Stimulated activated naive CD4-positive, alpha-beta T cell (primary cell): Measurements from ENCODE around the gene CLIC5.

ENCODE experiments used
- DNase-seq, 6 experiments: peaks; one replicate each; lab custom pipeline; 2025; lab: John Stamatoyannopoulos, UW

Gene CLIC5

DNA sequence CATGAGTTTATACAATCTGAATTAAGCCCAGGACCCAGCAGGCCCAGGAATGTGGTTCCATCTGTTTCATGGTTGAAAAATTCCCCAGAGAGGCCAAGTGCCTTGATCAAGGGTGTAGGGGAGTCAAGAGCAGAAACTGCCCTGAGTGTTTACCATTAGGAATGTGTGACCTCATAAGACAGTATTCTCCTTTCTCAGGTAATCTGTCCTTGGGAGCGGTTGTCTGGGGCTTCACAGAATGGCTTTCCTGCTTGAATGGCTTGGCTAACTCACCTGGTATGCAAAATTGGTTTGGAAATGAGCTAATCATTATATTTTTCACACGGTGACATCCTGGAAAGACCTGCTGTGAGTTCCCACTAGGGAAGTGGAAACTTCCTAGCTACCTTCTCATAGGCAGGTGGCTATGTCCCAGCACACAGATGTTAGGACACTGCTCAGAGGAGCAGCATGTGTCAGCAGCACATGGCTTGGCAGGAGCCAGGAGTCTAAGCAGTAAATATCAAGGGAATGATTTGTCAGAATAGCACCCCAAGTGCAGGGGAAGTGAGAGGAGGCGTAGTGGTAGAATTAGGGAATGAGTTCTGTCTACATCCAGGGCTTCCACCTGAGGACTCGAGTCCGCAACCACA is 17.7 kb downstream of the CLIC5 start:
- DNase-seq, result no peak

DNA sequence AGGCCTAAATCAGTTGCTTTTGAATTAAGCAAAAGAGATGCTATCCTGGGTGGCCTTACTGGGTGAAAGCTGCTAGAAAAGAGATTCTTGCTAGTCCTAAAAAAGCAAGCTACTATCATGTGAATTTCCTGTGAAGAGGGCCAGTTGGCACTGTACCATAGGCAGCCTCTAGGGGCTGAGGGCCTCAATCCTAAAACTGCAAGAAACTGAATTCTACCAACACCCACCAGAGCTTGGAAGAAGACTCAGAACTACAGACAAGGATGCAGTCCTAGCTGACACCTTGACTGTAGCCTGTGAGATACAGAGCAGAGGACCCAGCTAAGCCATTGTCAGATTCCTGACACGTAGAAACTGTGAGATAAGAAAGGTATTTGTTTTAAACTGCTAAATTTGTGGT is 24.5 kb downstream of the CLIC5 start:
- DNase-seq, result no peak

DNA sequence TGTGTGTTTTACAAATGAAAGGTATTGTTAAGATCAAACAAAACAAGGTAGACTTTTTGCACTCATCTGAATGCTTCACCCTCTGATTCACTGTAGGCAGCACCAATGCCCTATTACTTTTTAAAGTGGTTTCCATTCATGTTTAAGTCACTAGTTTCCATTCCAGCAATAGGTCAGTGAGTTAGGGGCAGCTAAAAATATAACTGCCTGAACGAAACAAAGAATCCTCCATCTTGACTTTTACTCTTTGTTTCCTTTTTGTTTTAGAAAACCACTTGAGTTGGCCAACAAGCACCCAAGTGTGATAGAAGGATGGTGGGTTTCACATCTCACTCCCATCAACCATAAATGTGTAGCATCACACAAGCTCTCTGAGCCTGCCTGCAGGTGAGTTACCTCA is 25.5 kb downstream of the CLIC5 start:
- DNase-seq, result no peak

DNA sequence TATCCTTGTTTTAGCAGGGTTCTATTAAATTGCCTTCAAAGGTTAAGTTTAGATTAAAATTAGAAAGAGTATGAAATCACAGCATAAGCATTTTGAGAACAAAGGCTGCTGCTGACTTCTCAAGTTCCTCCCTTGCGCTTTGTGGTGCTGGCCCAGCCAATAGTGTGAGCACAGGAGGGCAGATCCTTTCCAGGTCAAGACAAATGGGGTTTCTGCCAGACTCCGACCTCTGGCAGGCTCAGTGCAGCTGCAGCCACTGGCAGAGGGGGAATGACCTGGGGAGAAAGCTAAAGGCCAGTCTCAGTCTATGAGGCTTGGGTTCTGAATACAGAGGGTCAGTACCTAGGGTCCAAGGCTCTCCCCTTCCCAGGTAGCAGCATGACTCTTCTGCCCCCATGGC is 27.0 kb downstream of the CLIC5 start:
- DNase-seq, result no peak

DNA sequence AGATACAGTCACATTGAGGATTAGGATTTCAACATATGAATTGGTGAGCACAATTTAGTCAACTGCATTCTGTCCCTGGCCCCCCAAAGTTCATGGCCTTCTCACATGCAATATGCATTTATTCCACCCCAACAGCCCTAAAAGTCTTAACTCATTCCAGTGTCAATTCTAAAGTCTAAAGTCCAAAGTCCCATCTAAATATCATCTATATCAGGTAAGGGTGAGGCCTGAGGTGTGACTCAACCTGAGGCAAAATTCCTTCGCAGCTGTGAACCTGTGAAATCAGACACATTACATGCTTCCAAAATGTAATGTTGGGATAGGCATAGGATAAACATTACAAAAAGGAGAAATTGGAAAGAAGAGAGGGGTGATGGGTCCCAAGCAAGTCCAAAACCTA is 27.8 kb downstream of the CLIC5 start:
- no peak for DNase-seq

DNA sequence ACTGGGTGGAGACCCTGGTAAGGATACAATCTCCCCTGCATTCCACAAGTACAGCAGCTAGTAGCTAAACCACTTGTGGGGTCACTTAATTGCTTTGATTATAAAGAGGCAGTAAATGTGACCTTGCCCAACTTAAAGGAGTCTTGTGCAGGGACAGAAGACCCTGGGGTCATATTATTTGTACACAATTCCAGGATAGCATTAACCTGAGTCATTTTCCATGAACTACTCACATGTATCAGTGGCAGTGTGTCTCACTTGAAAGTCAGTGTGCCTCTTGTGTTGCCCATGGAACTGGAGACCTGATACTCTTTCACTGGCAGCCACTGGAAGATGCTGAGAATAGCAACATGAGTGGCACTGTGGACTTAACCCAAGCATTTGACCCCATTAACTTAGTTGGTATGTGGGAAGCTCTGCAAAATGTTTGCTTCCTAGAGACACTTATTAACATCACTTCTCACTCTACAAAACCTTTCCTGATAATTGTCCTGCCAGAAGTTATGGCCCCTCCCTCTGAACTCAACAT is 28.9 kb downstream of the CLIC5 start:
- DNase-seq, result no peak

DNA sequence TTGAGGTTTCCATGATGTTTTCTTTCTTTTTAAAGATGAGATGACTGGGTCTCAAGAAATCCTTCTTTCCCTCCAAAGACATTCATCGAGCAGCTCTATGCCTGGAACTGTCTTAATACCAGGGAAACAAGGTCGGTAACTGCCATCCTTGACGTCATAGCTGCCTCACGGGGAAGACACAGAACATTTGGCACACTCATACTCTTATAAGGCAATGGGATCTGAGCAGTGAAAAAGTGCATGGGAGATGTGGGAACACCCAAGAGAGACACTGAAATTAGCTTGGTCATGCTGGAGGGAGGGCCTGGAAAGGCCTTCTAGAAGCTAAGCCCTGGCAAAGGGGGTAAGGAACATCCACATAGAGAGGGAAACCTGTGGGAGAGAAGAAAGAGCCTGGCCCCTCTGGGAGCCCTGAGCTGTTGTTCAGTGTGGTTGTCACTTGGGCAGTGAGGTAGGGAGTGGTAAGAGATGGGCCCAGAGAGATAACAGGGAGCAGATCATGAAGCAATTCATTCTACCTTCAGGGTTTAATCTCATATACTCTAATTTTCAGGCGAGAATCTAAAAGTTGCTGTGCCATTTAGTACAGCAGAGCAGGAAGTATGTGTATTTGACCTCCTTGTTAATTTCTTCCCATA is 30.8 kb downstream of the CLIC5 start:
- no peak for DNase-seq

DNA sequence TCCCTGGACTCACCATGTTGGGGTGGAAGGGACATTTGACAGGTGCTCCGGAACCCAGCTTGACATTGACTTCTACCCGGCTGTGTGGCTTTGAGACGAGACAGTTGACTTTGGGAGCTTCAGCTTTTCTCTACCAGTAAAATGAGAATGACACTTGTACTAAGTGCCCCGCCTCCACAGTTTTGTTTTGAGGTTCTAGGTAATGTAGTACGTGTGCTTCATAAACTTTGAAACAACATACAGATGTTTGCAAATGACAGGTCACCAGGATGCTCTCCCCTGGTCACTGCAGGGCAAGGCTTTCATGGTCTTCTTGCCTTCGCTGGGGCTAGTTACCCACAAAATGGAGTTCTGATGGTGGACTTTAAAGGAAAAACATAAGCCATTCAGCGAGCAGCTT is 31.3 kb downstream of the CLIC5 start:
- no peak for DNase-seq

DNA sequence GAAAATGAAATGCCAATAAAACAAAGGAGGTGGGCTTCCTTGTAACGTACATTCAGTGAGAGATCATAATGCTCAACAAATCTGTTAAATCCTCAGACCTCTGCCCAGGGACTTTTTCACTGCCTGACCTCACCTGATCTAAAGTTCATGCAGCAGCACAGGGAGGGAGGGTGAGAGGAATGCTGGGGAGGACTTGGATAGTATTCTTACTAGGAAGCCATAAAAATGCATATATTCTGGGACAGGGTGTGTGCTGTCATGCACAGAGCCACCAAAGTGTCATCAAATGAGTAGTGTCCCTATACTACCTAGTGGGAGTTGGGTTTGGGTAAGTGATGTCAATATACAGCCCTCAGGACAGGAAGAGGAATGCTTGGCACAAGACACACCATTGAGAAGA is 32.6 kb downstream of the CLIC5 start:
- no peak for DNase-seq

DNA sequence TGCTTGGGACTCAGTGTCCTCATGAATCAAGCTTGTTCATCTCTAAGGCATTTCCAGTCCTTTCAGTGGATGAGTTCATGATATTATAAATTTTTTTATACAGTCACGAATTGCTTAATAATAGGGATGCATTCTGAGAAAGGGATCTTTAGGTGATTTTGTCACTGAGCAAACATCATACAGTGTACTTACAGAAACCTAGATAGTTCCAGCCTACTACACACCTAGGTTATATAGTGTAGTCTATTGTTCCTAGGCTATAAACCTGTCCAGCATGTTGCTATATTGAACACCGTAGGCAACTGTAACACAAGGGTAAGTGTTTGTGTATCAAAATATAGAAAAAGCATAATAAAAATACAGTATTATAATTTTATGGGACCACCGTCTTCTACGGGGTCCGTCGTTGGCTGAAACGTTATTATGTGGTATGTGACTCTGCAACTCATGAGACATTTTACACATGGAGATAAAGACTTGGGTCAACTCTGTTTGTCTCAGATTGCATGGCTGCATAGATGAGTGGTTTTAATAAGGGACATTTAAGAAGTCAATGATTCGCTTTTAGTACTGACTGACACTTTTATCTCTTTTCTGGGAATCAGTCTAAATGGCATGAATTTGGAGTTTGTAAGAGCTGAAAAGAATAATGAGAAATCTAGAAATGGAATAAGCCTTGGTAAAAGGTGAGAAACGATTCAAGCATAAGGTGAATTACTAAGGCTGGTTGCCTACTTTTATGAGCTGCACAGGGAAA is 33.2 kb downstream of the CLIC5 start:
- DNase-seq, result no peak

DNA sequence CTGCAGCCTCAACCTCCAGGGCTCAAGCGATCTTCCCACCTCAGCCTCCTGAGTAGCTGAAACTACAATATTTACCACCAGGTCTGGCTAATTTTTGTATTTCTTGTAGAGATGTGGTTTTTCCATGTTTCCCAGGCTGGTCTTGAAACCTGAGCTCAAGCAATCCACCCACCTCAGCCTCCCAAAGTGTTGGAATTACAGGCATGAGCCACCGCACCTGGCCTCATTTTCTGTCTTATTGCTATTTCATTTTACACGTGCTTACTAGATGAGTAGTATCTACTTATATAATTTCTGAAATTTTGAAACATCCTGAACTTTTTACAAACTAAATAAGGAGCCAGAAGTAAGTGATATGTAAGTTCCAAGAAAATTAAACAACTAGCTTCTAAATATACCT is 34.6 kb downstream of the CLIC5 start:
- DNase-seq, result no peak

DNA sequence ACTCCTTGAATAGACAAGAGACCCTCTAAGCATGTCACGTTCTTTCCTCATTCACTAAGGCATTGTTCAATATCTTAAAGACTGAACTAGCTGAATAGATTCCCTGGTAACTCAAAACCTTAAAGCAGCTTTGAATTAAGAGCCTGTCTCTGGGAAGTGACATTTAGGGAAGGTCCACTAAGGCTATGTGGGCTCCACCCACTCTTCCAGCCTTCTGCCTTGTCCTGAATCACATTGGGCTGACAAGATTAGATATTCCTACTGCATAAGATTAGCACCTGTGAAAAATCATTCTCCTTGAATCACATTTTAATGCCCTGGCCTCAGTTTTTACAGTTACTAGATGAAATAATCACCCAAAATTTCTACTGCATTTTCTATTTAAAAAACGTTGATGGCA is 36.3 kb downstream of the CLIC5 start:
- no peak for DNase-seq

DNA sequence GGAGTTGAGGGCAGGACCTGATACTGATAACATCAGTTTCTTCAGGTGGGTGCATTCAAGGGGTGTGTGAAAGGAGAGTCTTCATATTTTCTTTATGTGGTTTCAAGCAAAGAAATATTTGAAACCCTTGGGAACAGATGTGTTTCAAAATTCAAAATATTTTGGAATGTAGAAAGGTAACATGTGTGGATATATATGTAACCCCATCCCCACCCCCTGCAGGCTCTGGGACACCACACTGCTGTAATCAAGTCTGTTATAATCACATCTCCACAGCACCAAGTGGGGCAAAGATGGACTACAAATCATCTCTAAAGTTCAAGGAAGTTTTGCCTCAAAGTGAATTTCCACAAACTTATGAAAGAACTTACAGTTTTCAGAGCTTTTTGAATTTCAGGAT is 41.1 kb downstream of the CLIC5 start:
- no peak for DNase-seq

DNA sequence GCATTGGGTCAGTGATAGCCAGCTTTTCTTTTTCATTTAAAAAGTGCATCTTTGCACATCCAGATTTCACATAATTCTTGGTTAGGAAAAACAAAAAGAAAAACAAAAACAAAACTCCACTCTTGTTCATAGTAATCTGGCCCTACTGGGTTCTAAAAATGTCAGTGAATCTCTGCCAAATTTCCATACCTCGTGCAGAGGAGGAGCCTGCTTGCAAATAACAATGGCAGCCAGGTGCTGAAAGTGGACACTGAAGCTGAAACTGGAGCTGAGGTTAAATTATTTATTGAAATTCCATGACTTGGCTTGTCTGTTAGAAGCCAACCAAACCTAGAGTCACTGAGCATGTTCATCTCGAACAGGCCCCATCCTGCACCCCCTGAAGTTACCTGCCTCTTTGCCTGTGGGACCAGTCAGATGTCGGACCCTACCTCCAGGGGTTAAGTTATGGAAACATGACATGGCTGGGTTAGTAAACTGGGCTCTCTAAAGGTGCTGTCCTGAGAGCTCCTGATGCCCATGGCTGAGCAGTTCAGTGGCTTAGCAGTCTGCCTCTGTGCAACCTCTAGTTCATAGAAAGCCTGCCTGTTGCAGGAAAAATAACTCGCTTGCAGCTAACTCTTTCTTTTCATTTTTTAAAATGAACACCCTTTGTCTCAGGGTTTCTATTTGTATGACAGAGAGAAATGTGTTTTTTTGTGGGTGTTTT is 42.7 kb downstream of the CLIC5 start:
- no peak for DNase-seq

DNA sequence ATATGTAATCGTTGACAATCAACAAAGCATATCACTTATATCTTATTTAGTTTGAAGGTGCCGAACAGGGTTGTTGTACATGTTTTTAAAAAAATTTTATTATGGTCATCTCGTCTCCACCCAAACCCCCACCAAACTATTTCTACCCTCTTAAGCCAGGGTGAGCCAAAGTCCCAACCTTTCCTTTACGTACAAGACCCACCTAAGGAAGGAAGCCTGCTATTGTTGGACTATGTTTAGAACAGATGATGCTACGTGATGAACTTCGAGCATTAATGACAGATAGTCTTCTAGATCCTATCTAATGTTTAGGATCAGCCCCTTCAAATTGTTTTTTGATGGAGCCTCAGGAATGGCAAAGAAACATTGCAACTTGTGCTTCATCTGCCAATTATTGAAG is 44.4 kb downstream of the CLIC5 start:
- no peak for DNase-seq

DNA sequence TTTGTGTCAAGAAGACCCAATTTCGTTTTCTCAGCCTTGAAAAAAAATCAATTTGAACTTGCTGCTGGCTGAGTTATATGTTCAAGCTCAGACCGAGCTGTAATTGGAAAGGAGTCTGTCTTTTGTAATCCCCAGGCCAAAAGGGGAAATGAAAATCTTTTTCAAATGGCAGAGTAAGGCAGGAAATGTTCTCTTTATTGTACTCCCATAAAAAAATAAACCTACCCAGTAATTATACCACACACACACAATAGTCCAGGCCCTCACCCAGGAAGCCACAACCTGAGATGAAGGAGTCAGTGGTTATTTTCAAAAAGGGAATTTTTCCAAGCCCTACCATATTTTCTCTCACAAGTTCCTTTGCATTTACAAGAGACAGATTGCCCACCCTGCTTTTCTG is 45.3 kb downstream of the CLIC5 start:
- no peak for DNase-seq

DNA sequence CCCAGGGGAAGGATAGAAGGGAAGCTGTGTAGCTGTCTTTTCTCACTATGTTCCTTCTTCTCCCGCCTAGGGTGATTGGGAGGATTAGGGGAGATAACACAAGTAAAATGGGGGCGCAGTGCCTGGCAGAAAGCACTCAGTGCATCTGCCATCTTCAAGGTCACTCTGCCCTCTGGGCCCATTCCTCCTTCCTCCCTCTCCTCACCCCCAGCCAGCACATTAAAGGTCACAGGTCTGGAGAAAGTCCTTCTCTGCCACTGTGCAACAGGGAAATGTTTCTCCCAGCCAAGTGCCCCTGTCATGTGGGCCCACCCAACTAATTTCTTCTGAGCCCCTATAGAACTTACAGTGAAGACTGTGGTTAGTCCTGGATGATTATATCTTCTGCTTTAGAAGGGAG is 45.8 kb downstream of the CLIC5 start:
- DNase-seq, result no peak

DNA sequence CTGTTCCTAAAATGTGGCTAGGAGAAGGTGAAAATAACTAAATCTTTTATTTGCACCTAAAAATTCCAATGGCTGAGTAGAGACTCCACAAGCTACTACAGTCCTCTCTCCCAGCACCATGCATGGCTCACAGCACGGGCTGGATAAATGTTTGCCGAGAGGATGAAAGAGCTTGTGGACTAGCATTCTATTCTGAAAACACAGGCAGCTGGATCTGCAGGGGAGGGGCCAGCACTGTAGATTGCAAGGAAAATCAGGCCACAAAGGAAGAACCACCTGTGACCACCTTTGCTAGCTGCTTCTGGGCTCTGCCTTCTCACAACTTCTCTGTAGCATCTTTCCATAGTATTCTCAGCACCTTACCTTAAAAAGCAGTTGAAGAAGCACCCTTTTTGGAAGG is 46.6 kb downstream of the CLIC5 start:
- no peak for DNase-seq

DNA sequence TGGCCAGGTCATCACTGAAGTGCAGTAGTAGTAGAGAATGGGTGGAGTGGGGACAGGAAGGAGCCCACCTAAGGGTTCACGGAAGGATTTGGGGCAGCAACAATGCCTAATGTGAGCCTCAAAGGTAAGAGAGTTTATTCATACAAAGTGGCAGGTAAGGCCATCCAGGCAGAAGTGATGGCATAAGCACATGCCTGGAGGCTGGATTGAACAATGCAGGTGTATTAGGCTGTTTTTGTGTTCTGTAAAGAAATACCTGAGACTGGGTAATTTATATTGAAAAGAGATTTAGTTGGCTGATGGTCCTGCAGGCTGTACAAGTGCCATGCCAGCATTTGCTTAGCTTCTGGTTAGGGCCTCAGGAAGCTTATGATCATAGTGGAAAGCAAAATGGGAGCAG is 48.3 kb downstream of the CLIC5 start:
- no peak for DNase-seq

DNA sequence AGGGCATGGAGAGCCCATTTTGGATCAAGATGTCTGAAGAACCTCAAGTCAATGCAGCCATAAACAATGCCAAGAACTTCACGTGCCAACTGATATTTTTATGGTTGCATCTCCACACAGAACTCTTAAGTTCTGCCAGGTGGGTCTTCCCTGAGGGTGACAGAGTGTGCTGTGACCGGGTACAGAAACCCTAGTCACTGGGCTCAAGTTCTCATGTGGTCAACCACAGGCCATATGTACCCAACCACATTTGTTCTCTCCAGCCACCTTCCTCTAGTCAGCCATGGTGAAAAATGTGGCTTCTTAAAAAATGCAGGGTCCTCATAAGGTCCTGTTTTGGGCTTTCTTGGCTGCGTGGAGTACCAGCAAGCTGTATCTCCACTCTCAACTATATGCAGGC is 48.9 kb downstream of the CLIC5 start:
- no peak for DNase-seq

DNA sequence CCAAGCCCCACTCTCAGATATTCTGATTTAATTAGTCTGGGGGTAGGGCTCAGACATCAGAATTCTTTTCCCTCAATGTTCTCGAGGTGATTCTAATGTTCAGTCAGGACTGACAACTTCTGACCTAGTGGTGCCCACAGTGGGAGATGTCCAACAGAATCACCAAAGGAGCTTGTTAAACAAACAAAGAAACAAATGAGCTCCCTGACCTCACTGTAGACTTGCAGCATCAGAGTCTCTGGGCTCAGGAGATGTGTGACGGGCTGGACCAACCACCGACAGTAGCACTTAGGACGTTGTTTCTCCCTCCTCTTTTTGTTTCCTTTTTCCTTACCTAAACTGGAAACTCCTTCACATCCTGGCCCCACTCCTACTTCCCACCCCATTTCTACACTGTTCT is 49.3 kb downstream of the CLIC5 start:
- DNase-seq, result no peak

DNA sequence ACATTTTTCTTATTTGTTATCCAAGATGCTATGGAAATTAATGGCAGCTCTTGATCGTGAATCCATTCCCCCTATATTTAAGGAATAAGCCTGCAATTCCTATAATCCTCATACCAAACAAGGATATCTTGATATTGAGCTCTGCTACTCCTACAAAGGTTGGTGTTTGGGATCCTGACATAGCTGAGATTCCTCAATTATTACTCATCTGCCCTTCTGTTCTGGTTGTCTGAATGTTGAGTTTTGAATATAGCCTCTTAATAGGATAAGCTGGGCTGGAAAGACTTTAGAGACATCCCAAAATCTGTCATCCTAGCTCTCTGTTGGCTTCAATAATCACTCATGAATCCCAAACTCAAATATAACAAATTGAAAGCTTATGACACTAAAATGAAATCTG is 49.9 kb downstream of the CLIC5 start:
- no peak for DNase-seq

DNA sequence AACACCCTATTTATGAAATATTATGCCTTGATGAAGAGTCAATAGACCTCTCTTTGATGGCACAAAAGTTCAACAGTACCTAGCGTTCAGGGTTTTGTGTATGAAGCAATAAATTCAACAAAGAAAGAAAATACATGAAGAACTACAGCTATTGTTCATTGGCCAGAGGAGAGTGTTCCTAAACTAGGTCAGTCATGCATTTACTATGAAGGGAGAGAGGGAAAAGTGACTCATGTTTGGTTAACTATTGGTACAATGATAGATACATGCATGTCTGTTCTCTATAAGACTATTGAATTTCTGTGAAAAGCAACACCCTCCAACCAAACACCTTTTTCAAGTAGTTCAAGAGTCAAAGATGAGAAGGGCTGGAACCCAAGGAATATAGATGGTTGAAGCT is 50.7 kb downstream of the CLIC5 start:
- no peak for DNase-seq
